CD4-positive, alpha-beta T cell treated with Interleukin-1 beta for 1 hour (primary cell): Measurements from ENCODE around the gene COP1.

Experiments
- DNase-seq, 2 donors: peaks; one replicate each; pipeline ENCODE4 v3.0.0-alpha.2; 2020 to 2022

The COP1 gene

DNA sequence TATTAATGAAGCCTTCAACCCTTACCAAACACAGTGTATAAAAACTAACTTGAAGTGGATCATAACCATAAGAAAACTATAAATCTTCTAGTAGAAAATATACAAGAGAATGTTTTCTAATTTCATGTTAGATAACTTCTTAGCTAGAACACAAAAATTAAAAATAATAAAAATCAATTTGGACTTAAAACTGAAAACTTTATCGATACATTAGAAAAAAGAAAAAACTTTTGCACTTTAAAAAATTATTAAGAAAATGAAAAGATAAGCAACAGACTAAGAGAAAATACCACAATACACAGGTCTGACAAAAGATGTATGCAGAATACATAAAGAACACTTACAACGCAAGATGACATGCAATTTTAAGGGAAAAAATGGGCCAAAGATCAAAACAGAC lies 8.7 kb downstream of the COP1 start:
- DNase-seq: no peak

DNA sequence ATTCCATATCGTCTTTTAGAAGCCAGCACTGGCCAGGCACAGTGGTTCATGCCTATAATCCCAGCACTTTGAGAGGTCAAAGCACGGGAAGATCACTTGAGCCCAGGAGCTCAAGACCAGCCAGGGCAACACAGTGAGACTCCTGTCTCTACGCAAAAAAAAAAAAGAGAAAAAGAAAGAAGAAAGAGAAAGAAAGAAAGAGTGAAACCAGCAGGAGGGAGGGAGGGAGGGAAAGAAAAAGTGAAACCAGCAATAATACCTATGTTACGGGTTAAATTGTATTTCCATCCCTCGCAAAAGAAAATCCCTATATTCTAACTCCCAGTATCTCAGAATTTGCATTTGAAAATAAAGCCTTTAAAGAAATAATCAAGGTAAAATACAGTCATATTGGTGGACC lies 10.4 kb downstream of the COP1 start:
- DNase-seq: no peak

DNA sequence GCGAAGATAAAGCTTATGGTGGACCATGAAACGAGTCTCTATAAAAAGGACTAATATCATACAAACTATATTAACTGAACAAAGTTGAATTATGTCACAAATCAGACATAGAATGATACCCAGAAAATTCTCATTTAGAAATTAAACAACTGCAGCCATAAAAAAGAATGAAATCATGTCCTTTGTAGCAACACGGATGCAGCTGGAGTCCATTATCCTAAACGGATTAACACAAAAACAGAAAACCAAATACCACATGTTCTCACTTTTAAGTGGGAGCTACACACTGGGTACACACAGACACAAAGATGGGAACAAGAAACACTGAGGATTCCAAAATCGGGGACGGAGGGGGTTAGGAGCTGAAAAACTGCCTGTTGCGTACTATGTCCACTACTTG lies 11.5 kb downstream of the COP1 start:
- DNase-seq: no peak

DNA sequence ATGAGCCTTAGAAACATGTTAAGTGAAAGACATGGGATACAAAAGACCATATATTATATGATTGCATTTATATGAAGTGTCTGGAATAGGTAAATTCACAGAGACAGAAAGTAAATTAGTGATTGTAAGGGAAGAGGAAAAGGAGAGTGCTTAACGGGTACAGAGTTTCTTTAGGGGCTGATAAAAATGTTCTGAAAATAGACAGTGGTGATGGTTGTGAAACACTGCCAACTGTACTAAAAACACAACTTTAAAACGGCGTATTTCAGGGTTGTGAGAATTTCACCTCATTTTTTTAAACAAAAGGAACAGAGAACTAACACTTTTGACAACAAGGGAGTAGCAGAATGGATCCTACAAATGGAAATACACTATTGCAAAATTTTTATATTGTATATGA lies 13.4 kb downstream of the COP1 start:
- DNase-seq: no peak

DNA sequence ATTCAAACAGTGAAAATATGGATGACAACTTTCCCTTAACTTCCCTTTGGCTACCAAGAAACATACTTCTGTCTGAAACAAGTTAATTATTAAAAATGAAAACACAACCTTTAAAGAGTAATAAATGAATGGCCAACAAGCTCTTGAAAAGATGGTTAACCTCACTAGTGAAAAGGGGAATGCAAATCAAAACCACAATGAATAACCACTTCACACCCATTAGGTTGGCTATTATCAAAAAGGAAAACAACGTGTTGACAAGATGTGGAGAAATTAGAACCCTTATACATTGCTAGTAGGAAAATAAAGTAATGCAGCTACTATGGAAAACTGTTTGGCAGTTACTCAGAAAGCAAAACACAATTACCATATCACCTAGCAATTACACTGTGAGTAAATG lies 14.1 kb downstream of the COP1 start:
- DNase-seq: no peak

DNA sequence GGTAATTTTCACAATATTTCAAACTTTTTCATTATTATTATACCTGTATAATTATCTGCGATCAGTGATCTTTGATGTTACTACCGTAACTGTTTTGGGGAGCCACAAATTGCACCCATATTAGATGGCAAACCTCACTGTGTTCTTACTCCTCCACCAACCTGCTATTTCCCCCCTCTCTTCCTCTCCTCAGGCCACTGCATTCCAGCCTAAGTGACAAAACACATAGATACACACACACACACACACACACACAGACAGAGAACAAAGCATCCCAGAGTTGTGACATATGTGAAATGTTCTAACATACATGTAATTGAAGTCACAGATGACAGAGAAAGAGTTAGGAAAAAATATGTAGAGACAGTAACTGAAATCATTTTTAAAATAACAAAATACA lies 18.5 kb downstream of the COP1 start:
- DNase-seq: no peak

DNA sequence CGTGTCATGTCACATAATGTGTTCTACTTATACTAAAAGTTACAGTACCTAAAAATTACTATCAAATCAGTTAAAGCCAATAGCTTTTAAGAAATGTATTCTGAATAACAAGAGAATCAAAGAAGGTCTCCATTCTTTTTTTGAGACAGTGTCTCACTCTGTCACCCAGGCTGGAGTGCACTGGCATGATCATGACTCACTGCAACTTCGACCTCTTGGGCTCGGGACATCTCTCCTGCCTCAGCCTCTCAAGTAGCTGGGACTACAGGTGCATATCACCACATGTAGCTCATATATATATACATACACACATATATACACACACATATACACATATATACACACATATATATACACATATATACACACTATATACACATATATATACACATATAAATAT lies 20.1 kb downstream of the COP1 start:
- no peak for DNase-seq

DNA sequence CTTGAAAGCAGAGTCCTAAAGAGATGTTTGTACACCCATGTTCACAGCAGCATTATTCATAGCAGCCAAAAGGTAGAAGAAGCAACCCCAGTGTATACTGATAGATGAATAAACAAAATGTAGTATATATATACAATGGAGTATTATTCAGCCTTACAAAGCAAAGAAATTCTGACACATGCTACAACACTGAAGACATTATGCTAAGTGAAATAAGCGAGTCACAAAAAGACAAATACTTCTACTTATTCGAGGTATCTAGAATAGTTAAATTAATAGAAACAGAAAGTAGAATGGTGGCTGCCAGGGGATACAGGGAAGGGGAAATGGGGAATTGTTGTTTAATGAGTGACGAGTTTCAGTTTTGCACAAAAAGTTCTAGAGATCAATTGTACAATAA lies 23.5 kb downstream of the COP1 start:
- DNase-seq: no peak

DNA sequence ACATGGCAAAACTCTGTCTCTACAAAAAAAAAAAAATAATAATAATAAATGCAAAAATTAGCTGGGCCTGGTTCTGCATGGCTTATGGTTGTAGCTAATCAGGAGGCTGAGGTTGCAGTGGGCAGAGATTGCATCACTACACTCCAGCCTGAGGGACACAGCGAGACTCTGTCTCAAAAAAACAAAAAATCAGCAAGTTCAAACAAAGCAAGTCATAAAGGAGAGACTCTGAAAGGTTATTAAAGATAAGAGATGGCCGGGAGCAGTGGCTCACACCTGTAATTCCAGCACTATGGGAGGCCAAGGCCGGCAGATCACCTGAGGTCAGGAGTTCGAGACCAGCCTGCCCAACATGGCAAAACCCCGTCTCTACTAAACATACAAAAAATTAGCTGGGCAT lies 28.8 kb downstream of the COP1 start:
- DNase-seq: no peak

DNA sequence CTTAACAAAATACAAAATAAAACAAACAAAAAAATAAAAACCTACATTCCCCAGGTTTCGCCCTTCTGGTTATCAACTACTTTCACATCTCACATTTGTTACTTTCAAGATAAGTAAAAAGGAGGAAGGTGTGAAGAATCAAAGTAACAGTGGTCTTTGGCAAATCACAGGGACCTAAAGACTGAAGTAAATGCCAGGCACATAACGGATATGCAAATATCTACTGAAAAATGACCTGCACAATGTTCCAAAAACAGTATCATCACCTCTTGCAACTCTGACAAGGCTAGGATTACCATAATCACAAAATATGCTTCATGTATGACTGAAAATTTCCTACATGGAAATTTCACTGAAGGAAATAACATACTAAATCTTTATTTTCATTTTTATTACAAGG lies 29.3 kb downstream of the COP1 start:
- no peak for DNase-seq

DNA sequence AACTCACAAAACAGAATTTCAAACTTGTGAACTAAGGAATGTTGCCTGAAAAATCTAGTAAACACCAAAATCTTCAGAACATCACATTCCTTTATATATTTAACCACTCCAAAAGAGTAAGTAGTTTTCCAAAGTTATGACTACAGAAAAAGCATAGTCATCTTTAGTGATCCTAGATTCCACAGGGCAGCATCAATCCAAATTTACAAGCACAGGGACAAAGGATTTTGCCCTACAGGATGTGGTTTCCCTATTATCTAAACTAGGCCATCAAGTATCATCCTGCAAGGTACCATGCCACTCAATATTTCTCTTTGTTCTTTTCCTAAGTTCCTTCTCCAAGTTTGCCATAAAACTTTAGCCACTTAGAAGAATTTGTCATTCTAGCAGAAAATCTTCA lies 33.0 kb downstream of the COP1 start:
- no peak for DNase-seq

DNA sequence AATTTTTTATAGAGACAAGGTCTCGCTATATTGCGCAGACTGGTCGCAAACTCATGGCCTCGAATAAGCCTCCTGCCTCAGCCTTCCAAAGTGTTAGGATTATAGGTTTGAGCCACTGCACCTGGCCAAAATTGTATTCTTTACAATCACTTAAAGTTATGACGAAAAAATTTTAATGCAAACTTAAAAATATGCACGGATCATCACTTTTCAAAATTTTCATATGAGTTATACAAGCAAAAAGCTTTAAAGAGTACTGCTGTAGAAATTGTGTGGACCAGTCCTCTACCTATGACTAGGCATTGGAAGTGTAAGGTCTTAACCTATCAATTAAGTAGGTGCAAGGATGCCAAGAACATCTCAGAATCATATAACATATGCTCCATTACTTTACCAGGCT lies 34.9 kb downstream of the COP1 start:
- no peak for DNase-seq

DNA sequence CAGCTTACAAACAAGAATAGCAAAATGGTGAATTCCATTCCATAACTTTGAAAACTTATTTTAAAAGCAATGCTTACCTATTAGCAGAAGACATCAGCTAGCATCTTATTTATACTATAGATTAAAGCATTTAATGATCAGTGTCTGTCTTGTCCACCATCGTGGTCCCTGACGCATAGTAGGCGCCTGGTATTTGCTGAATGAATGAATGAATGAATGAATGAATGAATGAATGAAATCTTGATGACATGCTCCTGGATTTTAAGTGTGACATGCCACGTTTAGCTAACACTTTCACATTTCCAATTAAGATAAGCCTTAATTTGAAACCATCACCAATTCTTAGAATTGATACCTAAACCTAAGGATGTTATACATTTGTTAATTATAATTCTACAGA lies 39.9 kb downstream of the COP1 start:
- DNase-seq: no peak

DNA sequence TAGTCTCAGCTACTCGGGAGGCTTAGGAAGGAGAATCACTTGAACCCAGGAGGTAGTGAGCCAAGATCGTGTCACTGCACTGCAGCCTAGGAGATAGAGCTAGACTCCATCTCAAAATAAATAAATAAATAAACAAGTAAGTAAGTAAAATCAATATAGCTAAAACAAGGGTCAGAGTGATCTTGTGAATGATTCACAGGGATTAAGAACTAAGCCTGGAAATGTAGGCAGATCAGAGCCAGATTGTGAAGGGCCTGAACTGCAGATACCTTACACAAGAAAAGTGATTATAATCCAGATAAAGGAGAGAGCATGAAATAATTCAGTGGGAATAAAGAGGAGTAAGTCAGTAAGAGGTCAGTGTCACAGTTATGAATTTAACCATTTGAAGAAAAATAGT lies 41.5 kb downstream of the COP1 start:
- DNase-seq: no peak

DNA sequence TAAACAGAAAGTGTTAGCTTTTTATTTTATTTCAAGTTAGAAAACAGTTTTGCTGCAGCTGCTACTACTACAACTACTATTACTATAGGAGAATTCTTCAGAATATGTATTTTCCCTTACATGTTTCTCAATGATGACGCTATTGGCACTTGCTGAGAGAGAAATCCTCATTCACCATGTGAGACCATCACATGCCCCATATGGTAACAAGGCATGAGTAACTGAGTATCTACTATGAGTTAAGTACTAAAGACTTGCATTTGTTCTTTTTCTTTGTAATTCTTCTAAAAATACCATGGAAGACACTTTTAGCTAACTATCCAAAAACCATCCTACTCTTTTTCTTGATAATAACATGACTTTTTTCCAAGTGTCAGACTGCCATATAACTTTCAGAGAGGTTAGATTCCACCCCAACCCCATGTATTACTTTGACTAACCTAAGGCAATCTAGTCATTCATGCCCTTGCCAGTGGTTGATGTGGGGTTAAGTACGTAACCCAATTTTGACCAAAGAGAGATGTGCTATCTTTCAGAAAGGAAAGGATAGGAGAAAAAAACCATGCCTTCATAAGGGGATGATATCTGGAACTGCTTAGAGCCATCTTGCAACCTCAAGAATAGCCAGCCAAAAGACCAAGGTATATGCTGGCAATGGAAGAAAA lies 42.9 kb downstream of the COP1 start:
- DNase-seq: no peak

DNA sequence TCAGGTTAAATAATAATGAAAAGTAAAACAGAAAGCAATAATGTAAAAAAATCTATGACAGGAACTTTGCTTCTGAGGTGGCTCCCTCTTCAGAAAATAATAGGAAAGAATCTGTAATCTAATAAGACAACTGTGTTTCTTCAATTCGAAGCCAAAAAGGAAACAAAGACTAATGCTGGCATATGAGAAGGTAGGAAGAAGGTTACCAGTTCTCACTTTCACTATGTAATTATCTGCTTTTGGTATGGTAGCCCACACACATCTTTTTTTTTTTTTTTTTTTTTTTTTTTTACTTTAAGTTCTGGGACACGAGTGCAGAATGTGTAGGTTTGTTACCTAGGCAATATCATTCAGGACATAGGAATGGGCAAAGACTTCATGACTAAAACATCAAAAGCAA lies 47.1 kb downstream of the COP1 start:
- no peak for DNase-seq

DNA sequence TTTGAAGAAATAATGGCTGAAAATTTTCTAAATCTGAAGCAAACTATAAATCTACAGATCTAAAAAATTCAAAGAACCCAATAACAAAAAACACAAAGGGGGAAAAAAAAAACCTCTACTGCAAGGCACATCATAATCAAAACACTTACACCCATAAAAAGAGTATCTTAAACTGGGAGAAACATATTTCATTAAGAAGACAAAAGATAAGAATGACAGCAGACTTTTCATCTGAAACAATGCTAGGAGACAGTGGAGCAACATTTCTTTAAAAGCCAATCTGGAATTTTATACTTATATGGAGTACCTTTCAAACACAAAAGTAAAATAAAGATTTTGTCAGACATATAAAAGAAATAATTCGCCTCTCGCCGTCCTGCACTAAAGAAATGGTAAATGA lies 49.1 kb downstream of the COP1 start:
- no peak for DNase-seq

DNA sequence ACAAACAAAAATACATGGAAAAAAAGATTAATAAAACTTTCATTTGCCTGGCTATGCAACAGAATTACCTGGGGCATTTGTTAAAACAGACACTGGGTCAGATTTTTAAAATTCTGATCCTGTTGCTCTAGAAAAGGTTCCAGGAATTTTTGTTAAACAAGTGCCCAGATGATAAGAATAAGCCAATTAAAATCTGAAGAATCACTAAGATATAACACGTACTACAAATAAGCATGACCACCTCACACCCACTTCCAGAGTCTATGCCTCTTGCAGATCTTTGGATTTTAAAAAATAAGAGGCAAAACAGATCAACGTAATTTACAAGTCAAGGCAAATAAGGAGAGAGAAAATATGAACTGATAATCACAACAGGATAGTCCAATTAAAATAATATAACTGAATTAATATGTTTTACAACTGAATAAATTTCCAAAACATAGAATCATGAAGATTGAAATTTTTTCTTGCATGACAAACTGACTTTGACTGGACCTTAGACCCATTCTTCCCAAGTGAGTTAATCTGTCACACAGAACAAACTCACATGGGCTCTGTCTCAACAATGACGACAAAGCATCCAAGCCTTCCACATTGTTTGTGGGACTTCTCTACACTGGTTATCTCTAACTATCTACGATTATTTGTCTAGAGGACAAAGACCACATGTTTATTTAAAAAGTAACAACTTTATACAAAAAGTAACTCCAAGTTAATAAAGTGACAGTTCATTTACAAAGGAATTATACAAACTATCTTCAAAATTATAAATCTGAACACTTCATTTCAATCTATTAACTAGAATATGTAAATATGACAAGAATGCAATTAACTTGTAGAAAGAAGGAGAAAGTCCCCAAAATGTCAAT lies 56.9 kb downstream of the COP1 start:
- no peak for DNase-seq

DNA sequence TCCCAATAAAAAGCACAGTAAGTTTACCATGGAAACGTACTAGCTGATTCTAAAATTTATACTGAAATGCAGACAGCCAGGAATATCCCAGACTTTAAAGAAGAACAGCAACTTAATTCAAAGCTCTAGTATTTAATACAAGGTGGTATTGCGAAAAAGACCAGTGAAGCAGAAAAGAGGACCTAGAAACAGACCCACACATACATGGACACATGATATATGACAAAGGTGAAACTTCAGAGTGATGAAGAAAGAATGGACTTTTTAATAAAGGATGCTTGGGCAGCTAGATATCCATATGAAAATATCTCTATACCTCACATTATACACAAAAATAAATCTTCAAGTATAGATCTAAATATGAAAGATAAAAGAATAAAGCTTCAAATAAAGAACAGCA lies 62.6 kb downstream of the COP1 start:
- no peak for DNase-seq

DNA sequence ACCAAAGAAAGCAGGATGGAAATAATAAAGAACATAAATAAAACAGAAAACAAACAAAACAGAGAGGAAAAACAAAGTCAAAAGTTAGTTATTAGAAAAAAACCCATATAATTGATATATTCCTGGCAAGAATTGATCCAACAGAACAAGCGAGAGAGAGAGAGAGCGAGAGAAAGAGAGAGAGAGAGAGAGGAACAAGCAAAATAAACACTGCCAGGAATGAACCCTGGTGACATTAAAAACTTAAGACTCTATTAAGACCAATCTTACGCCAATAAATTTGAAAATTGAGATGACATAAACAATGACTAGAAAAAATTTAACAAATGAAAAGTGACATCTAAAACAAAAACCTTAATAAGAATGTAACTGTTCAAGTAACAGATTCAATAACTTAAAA lies 64.1 kb downstream of the COP1 start:
- no peak for DNase-seq

DNA sequence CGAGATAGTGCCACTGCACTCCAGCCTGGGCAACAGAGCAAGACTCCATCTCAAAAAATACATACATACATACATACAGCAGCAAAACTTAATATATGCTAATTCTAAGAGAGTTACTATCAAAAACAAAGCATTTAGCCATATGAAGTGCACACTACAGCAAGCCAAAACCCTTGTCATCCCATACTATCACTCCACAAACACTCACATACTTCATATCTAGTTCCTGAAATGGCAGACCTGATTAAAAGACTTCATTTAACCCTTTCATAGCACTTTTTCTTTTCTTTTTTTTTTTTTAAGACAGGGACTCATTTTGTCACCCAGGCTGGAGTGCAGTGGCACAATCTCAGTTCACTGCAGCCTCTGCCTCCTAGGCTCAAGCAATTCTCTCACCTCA lies 65.6 kb downstream of the COP1 start:
- no peak for DNase-seq

DNA sequence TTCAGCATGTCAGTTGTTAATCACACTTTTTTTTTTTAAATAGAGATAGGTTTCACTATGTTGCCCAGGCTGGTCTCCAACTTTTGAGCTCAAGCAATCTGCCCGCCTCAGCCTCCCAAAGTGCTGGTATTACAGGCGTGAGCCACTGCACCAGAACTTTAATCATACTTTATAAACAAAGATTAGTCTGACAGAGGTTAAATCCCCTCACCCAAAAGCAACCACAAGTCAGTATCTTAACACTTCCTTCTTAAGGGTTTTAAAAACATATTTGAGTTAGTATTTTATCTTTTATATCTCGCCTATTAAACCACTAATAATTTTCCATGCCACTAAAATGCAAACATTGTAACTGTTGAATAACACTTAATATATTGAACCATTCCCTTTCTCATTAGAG lies 70.2 kb downstream of the COP1 start:
- DNase-seq: no peak

DNA sequence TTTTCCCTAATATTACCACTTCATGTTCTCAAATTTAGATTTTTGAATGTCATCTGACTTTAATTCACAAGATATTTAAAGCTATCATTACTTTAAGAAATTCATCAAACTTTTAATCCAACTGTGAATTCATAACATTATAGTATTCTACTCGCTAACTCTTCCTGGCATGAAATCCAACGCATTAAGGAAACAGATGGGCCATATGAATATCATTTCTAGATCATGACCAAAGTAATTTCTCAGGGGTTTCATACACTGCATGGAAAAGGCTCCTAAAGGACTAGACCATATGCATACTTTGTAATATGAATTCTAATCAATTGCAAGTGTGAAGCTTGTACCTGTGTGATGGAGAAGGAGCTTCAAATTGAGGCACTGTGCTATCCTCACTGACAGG lies 72.4 kb downstream of the COP1 start:
- no peak for DNase-seq

DNA sequence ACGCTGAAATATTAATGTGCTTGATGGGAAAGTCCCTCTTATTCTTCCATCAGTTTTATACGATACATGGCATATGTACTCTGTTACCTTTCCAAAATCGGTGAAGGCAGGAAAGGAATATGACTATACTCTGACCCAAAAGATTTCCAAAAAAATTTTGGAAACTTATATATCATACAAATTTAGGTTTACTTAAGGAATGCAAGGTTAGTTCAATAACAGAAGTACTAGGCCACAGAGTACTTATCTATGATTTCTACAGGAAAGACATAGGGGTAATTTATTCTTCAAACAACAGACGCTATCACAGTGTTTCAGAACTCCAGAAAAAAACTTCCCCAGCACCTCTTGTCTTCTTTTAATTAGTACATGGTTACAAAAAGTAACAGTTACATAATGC lies 84.8 kb downstream of the COP1 start:
- DNase-seq: no peak

DNA sequence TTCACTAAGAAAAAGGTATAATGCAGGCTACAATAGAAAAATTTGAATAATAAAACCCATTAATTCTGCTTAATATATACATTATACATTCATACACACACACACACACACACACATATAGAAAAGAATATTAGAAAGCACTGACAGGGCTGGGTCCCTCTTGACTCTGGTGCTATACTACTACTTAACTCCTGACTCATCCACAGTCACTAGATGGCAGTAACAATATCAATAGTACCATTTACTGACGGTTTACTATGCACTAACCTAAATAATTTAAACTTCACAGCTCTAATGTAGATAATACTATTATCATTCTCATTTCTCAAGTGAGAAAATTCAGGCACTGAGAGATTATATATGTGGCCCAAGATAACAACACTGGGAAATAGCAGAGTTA lies 87.5 kb downstream of the COP1 start:
- no peak for DNase-seq
